H9 (cell line): ENCODE results near the gene MAP3K7CL. TPM values are rescaled to one million over a fixed set of nuclear protein-coding genes. Genes with fewer than 3 reads are reported as not detected.

Experiments
- DNase-seq: peaks from one replicate; pipeline ENCODE4 v3.0.0-alpha.2; 2017
- H2AFZ ChIP-seq: one replicate; pipeline ENCODE4 v1.6.1; 2013; ENCODE audit warnings: mild to moderate bottlenecking, low read length, control low read depth, moderate library complexity
- H2AK5ac ChIP-seq: 2 replicates; pipeline ENCODE4 v1.6.1; 2013; ENCODE audit warnings: low read length, control low read depth, mixed read lengths; ENCODE audit not compliant: insufficient read length
- H2BK120ac ChIP-seq: one replicate; pipeline ENCODE4 v1.6.1; 2013; ENCODE audit warnings: low read depth, mild to moderate bottlenecking, low read length, control low read depth, inconsistent platforms; ENCODE audit not compliant: poor library complexity, severe bottlenecking
- H2BK12ac ChIP-seq: 2 replicates; pipeline ENCODE4 v1.6.1; 2013; ENCODE audit warnings: low read length, control low read depth, mixed read lengths, low read depth; ENCODE audit not compliant: insufficient read length
- H2BK15ac ChIP-seq: 2 replicates; pipeline ENCODE4 v1.6.1; 2013; ENCODE audit warnings: low read depth, low read length, control low read depth
- H2BK20ac ChIP-seq: one replicate; pipeline ENCODE4 v1.6.1; 2013; ENCODE audit warnings: low read depth, mild to moderate bottlenecking, low read length, control low read depth, inconsistent platforms; ENCODE audit not compliant: poor library complexity, severe bottlenecking
- H2BK5ac ChIP-seq: 2 replicates; pipeline ENCODE4 v1.6.1; 2013; ENCODE audit warnings: low read length, control low read depth, mixed read lengths; ENCODE audit not compliant: insufficient read length
- H3K14ac ChIP-seq: 2 replicates; pipeline ENCODE4 v1.6.1; 2013; ENCODE audit warnings: low read length, control low read depth; ENCODE audit not compliant: insufficient read depth
- H3K18ac ChIP-seq: 2 replicates; pipeline ENCODE4 v1.6.1; 2013; ENCODE audit warnings: low read depth, mild to moderate bottlenecking, mixed read lengths, low read length, control low read depth; ENCODE audit not compliant: insufficient read length
- H3K23ac ChIP-seq: 2 replicates; pipeline ENCODE4 v1.6.1; 2013; ENCODE audit warnings: low read length, control low read depth, mixed read lengths, low read depth; ENCODE audit not compliant: insufficient read length
- H3K23me2 ChIP-seq: 2 replicates; pipeline ENCODE4 v1.6.1; 2013; ENCODE audit warnings: low read depth, mild to moderate bottlenecking, mixed read lengths, low read length, control low read depth; ENCODE audit not compliant: insufficient read length, poor library complexity, severe bottlenecking
- H3K27ac ChIP-seq: 2 replicates; pipeline ENCODE4 v1.5.1; 2013; ENCODE audit warnings: low read length, control low read depth, mixed read lengths, low read depth; ENCODE audit not compliant: insufficient read length
- H3K27me3 ChIP-seq: 2 replicates; pipeline ENCODE4 v1.6.1; 2013; ENCODE audit warnings: low read length, control low read depth, inconsistent platforms; ENCODE audit not compliant: insufficient read depth
- H3K4ac ChIP-seq: 2 replicates; pipeline ENCODE4 v1.6.1; 2013; ENCODE audit warnings: low read depth, mild to moderate bottlenecking, control low read depth, inconsistent platforms, low read length, moderate library complexity
- H3K4me1 ChIP-seq: 2 replicates; pipeline ENCODE4 v1.6.1; 2013; ENCODE audit warnings: low read length, control low read depth, inconsistent platforms; ENCODE audit not compliant: insufficient read depth
- H3K4me2 ChIP-seq: 2 replicates; pipeline ENCODE4 v1.6.1; 2013; ENCODE audit warnings: low read length, control low read depth, mixed read lengths; ENCODE audit not compliant: insufficient read length, insufficient read depth
- H3K56ac ChIP-seq: 2 replicates; pipeline ENCODE4 v1.6.1; 2013; ENCODE audit warnings: low read depth, mild to moderate bottlenecking, mixed read lengths, low read length, control low read depth; ENCODE audit not compliant: insufficient read length
- H3K79me1 ChIP-seq: 2 replicates; pipeline ENCODE4 v1.6.1; 2013; ENCODE audit warnings: low read depth, mild to moderate bottlenecking, moderate library complexity, low read length, control low read depth, inconsistent platforms; ENCODE audit not compliant: insufficient read depth, poor library complexity, severe bottlenecking
- H3K79me2 ChIP-seq: 2 replicates; pipeline ENCODE4 v1.6.1; 2013; ENCODE audit warnings: low read length, control low read depth, inconsistent platforms; ENCODE audit not compliant: insufficient read depth
- H3K9ac ChIP-seq: 2 replicates; pipeline ENCODE4 v1.6.1; 2013; ENCODE audit warnings: low read length, control low read depth, mixed read lengths; ENCODE audit not compliant: insufficient read length; ENCODE audit errors: extremely low read depth
- H3K9me3 ChIP-seq: one replicate; pipeline ENCODE4 v1.6.1; 2013; ENCODE audit warnings: low read depth, low read length, inconsistent platforms; ENCODE audit not compliant: control insufficient read depth
- H3T11ph ChIP-seq: one replicate; pipeline ENCODE4 v1.6.1; 2013; ENCODE audit warnings: mild to moderate bottlenecking, low read length, control low read depth, inconsistent platforms
- H4K20me1 ChIP-seq: one replicate; pipeline ENCODE4 v1.6.1; 2013; ENCODE audit not compliant: control insufficient read depth, insufficient read length, insufficient read depth
- H4K5ac ChIP-seq: 2 replicates; pipeline ENCODE4 v1.6.1; 2013; ENCODE audit warnings: low read depth, mild to moderate bottlenecking, mixed read lengths, low read length, control low read depth; ENCODE audit not compliant: insufficient read length
- H4K8ac ChIP-seq: replicated peaks from 2 replicates; pipeline ENCODE4 v1.6.1; 2013; ENCODE audit warnings: low read length, control low read depth, mixed read lengths, low read depth; ENCODE audit not compliant: insufficient read length
- H4K91ac ChIP-seq: 2 replicates; pipeline ENCODE4 v1.6.1; 2013; ENCODE audit warnings: low read depth, mild to moderate bottlenecking, moderate library complexity, mixed read lengths, low read length, control low read depth; ENCODE audit not compliant: insufficient read length
- H3K27ac Mint-ChIP-seq, 3 experiments: 2 replicates in 2 of 3; 3 replicates in 1 of 3; pipeline ENCODE4 v1.8.0; 2020 to 2021; ENCODE audit warnings: mixed read lengths in 3 of 3, mild to moderate bottlenecking in 1 of 3, moderate library complexity in 1 of 3
- H3K27me3 Mint-ChIP-seq: 2 replicates; pipeline ENCODE4 v1.8.0; 2021; ENCODE audit warnings: low read depth, mild to moderate bottlenecking, moderate library complexity, mixed read lengths
- H3K36me3 Mint-ChIP-seq, 3 experiments: 2 replicates in 2 of 3; 3 replicates in 1 of 3; pipeline ENCODE4 v1.8.0; 2020 to 2021; ENCODE audit warnings: low read depth in 3 of 3, mixed read lengths in 3 of 3; ENCODE audit not compliant: insufficient read depth in 1 of 3
- H3K4me1 Mint-ChIP-seq, 2 experiments: 2 replicates each; pipeline ENCODE4 v1.8.0; 2020; ENCODE audit warnings: mixed read lengths in 2 of 2
- H3K4me3 Mint-ChIP-seq, 2 experiments: 2 replicates in 1 of 2; 3 replicates in 1 of 2; pipeline ENCODE4 v1.8.0; 2020 to 2021; ENCODE audit warnings: mild to moderate bottlenecking in 2 of 2, mixed read lengths in 2 of 2, moderate library complexity in 1 of 2
- H3K9me3 Mint-ChIP-seq, 2 experiments: 2 replicates in 1 of 2; 3 replicates in 1 of 2; pipeline ENCODE4 v1.8.0; 2020; ENCODE audit warnings: mild to moderate bottlenecking in 2 of 2, mixed read lengths in 2 of 2, moderate library complexity in 1 of 2
- CTCF ChIP-seq: fragments of 200-600 bp; sonication (generic); conservative IDR thresholded peaks from 3 replicates; pipeline ENCODE4 v1.8.0; 2021; ENCODE audit warnings: antibody characterized with exemption, mild to moderate bottlenecking
- total RNA-seq: library from RNA; stranded (reverse); gene quantifications from 2 replicates; pipeline ENCODE4 v1.2.1, GENCODE V29; 2021

Gene MAP3K7CL
- total RNA-seq, 1 experiment from 2014 or later = not detected

DNA sequence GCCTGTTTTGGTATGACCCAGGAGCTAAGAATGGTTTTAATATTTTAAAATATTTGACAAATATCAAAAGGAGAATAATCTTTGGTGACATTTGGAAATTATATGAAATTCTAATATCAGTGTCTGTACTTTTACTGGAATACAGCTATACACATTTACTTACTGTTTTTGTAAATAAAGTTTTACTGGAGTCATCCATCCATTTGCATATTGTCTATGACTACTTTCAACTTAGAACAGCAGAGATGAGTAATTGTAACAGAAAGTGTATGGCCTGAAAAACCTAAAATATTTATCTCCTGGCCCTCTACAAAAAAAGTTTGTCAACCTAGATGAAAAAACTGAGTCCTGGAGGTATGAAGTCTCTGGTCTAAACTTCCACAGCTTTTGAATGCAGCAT lies 5.8 kb upstream of the MAP3K7CL start:
- H3K27me3 Mint-ChIP-seq = peaks cover 9% of the 10 kb centered on the region
- no peaks in the 10 kb centered on the region for H3K23me2 ChIP-seq
- no peak overlapping the region for H4K8ac ChIP-seq
- H2BK5ac ChIP-seq = no peak overlapping the region
- no peak overlapping the region for H3K4me3 Mint-ChIP-seq
- H3K79me1 ChIP-seq = no peaks in the 10 kb centered on the region
- H3K27me3 ChIP-seq = no peaks in the 10 kb centered on the region
- no peak overlapping the region for H3K27ac ChIP-seq
- no peak overlapping the region for H3K4me2 ChIP-seq
- H4K5ac ChIP-seq = no peak overlapping the region
- no peak for TF ChIP-seq CTCF
- H2BK20ac ChIP-seq = no peak overlapping the region
- H3K9ac ChIP-seq = no peak overlapping the region
- H2BK15ac ChIP-seq = no peak overlapping the region
- no peak overlapping the region for H3K56ac ChIP-seq
- H4K91ac ChIP-seq = no peak overlapping the region
- H3K27ac Mint-ChIP-seq = no peak overlapping the region
- H3K79me2 ChIP-seq = no peaks in the 10 kb centered on the region
- no peak overlapping the region for H3K14ac ChIP-seq
- H3K9me3 ChIP-seq = no peaks in the 10 kb centered on the region
- H2AK5ac ChIP-seq = no peak overlapping the region
- no peak for DNase-seq
- H2BK12ac ChIP-seq = no peak overlapping the region
- H3T11ph ChIP-seq = no peak overlapping the region
- H3K4me1 ChIP-seq = no peaks in the 10 kb centered on the region
- H3K9me3 Mint-ChIP-seq = peaks cover 1 to 4% of the 10 kb centered on the region in 2 experiments; a peak in 1 of 5 replicates
- no peak overlapping the region for H2AFZ ChIP-seq
- H2BK120ac ChIP-seq = no peak overlapping the region
- no peak overlapping the region for H3K23ac ChIP-seq
- H3K4me1 Mint-ChIP-seq = no peaks in the 10 kb centered on the region
- no peak overlapping the region for H3K4ac ChIP-seq
- H3K18ac ChIP-seq = no peak overlapping the region
- H3K36me3 Mint-ChIP-seq = 0 out of 7 replicates have a peak, but pooled peaks cover 0 to 1% (median 0%) of the 10 kb centered on the region in 3 experiments
- no peaks in the 10 kb centered on the region for H4K20me1 ChIP-seq
